NCI-H1417 treated with DMSO at 0.1 percent for 48 hours (cell line): ENCODE data around the gene B3GNT3.
"Not testable (repeated sequence)": the region's sequence is repeated elsewhere in the genome, so short reads cannot be mapped to it uniquely, and the experiment has no call there.

Experiments used
- DNase-seq: peaks from one replicate; lab custom pipeline; 2025; lab: John Stamatoyannopoulos, UW

Gene B3GNT3

DNA sequence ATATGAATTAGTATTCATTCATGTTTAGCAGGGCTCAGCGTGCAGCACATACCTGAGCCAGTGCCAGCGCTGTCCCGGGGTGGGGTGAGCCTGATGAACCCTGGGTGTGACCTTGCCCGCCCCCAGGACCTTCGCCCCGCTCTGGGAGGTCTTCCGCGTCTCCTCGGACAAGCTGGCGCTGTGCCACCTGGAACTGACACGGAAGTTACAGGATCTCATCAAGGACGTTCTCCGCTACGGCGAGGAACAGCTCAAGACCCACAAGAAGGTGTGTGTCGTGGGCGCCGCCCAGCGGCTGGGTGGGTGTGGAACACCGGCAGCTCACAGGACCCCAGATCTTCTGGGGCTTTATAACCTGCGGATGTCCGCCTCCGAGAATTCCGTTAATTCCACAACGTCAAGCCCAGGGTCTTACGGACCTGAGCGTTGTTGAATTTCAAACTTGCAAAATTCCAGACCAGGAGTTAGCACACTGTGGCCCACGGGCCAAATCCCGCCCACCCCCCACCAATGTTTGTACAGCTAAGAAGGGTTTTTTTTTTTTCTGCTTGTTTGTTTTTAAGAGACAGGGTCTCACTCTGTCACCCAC is 28.3 kb upstream of the B3GNT3 start:
- DNase-seq: no peak

DNA sequence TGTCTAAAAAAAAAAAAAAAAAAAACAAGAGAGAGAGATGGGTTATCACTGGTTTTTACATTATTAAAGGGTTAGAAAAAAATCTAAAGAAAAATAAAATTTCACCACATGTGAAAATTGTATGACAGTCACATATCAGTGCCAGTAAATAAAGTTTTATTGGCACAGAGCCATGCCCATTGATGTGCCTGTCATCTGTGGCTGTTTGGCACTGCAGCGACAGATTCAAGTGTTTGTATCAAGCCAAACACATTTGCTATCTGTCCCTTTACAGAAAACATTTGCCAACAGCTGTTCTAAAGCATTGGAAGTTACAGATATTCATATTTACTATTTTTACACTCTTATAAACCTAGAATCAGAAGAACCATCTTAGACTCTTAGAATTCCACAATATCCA is 27.4 kb upstream of the B3GNT3 start:
- DNase-seq: no peak

DNA sequence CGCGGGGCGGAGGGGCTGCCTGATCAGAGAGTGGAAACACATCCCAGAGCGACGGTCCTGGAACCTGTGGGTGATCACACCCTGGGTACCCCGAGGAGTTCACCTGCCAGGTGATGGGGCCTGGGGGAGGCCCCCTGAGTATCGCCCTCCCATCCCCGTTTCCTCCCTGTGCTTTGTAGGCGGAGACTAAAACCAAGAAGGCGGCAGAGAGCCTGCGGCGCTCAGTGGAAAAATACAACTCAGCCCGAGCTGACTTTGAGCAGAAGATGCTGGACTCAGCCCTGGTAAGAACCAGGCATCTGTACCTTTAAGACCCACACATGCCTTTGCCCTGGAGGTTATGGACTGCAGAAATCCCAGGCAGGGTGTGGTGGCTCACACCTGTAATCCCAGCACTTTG is 24.3 kb upstream of the B3GNT3 start:
- DNase-seq: no peak

DNA sequence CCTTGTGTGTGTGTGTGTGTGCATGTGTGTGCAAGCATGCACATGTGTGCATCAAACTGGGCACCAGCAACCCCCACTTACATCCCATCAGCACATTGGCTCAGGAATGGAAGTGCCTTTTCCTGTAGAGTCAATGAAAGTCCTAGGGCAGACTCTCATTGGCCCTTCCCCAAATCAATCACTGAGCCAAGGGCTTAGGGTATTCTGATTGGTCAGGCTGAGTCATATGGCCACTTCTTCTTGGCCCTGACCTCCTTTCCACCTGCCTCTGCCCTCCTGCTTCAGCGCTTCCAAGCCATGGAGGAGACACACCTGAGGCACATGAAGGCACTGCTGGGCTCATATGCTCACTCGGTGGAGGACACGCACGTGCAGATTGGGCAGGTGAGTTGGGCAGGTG is 22.8 kb upstream of the B3GNT3 start:
- DNase-seq: no peak

DNA sequence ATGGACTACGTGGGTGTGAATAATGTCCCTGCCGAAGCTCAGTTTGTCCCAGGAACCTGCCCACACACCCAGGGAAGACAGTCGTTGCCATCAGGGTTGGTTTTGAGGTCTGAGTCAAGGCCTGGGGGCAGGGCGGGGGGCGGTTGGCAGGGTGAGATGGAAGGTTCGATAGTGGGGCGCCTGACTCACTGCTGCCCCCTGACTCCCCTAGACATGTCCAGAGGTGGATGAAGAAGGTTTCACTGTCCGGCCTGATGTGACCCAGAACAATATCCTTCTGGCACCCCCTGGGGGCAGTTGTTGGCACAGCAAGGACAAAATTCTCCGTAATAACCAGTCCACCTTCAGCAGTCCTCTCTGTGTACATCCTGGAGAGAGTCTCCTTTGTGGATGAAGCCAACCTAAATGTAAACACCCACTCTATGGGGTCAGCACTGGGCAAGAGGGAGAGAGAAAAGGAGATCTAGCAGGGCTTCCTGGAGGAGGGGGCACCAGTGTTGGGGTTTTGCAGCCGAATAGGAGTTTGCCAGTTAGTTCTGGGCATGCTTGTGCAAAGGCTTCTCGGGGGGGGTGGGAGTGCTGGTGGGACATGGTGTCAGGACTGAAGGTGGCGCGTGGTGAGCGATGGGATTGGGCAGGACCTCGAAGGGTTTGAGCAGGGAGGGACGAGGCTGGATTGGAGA is 19.6 kb upstream of the B3GNT3 start:
- no peak for DNase-seq

DNA sequence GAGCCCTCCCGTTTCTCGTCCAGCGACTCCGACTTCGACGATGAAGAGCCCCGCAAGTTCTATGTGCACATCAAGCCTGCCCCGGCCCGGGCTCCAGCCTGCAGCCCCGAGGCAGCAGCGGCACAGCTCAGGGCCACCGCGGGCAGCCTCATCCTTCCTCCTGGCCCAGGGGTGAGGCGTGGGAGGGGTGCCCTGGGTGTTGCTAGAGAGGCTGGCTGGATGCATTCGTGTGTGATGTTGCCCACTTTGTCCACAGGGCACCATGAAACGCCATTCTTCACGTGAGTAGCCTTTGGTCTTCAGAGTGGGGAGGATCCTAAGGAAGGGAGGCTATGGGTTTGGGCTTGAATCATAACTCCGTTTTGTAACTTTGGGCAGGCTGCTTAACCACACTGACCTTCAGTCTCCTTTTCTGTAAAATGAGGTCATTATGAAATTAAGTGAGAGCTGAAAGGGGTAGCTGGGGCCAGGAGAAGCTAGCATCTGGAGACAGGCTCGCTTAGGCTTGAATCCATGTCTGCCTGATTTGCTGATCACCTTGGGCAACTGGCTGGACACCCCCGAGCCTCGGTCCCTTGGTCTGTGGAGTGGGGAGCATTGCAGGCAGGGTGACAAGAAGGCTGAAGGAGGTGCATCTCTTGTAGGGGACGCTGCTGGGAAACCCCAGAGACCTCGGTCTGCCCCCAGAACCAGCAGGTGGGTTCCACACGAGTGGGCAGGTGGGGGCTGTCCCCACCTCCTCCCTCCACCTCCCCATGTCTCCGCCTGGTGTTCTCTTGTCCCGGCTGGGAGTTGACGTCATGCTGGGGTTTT is 18.7 kb upstream of the B3GNT3 start:
- no peak for DNase-seq

DNA sequence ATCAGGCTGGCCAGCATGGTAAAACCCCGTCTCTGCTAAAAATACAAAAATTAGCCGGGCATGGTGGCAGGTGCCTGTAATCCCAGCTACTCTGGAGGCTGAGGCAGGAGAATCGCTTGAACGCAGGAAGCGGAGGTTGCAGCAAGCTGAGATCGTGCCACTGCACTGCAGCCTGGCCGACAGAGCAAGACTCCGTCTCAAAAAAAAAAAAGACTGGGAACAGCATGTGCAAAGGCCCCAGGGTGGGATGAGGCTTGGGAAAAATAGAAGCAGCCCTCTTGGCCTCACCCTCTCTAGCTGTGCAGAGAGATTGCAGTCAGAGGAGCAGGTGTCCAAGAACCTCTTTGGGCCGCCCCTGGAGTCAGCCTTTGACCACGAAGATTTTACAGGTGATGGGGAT is 17.1 kb upstream of the B3GNT3 start:
- not testable (repeated sequence) for DNase-seq

DNA sequence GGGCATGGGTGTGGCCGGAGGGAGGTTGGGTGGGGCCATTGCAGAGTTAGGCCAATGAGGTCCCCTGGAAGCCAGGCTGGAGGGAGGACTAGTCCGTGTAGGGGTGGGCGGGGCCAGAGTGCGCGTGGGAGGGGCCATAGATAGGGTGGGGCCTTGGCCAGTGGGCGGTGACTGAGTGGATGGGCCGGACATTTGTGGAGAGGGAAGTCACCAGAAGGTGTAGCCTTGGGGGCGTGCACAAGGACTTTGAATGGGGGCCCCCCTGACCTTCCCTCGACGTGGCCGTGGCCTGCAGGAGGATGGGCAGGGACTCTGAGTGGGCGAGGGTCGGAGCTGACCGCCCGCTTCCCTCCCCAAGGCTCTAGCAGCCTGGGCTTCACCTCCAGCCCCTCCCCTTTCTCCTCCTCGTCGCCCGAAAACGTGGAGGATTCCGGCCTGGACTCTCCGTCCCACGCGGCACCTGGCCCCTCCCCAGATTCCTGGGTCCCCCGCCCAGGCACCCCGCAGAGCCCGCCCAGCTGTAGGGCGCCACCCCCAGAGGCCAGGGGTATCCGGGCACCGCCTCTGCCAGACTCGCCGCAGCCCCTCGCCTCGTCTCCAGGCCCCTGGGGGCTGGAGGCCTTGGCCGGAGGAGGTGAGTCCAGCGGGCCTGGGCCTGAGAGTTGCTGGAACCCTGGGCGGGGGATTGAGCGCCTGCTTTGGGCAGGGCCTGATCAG is 16.5 kb upstream of the B3GNT3 start:
- DNase-seq: no peak

DNA sequence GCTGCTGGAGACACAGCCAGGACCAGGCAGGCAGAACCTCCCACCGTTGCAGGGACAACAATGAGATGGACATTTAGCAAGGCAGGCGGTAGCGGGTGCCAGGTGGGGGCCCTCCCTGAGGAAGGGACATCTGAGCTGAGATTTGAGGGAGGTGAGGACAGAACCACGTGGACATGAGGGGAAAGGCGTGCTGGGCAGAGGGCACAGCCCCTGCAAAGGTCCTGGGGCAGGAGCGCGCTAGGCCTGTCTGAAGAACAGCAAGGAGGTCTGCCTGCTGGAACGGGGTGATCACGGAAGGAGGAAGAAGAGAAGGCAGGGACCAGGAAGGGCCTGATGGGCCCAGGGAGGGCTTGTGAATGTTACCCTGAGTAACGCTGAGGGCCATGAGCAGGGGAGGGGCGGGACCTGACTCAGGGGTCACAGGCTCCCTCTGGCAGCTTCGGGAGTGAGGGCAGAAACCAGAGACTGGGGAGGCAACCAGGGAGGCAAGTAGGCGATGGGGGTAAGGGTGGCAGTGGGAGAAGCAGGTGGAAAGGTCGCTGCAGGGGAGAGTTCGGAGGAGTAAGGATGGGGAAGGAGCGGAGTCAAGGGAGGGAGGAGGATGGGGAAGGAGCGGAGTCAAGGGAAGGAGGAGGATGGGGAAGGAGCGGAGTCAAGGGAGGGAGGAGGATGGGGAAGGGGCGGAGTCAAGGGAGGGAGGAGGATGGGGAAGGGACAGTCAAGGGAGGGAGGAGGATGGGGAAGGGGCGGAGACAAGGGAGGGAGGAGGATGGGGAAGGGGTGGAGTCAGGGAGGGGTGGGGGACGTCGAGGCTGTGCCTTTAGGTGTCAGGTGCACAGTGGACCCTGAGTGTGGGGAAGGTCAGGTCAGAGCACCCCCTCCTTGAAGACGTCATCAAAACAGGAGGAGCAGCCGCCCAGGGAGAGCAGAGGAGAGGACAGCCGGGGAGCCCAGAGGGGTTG is 15.7 kb upstream of the B3GNT3 start:
- no peak for DNase-seq

DNA sequence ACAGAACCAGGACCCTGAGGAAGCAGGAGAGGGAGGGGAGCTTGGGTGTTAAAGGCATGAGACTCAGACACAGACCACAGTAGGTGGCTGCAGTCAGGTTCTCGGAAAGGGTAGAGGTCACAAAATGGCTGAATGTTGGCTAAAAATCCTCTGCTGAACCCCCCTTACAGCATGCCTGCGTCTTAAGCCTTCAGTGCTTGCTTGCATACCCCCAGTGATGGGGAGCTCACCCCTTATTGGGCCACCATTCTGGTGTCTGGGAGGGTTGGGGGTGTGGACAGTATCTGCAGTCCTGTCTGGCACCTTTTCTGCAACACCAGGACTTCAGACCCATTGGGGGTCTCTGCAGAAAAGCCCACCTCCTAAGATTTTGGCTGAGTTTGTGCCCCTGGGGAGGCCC is 14.2 kb upstream of the B3GNT3 start:
- no peak for DNase-seq

DNA sequence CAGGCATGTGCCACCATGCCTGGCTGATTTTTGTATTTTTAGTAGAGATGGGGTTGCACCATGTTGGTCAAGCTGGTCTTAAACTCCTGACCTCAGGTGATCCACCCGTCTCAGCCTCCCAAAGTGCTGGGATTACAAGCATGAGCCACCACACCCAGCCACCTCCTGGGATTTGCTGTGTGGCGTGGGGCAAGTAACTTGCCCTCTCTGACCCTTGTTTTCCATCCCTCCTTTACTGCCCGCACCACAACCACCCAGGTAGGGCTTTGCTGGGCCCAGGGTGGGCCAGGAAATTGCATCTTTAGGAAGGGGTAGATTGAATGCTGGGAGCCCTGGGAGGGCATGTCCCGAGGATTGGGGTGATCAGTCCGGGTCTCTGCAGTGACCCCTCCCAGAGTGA is 11.2 kb upstream of the B3GNT3 start:
- DNase-seq: not testable (repeated sequence)

DNA sequence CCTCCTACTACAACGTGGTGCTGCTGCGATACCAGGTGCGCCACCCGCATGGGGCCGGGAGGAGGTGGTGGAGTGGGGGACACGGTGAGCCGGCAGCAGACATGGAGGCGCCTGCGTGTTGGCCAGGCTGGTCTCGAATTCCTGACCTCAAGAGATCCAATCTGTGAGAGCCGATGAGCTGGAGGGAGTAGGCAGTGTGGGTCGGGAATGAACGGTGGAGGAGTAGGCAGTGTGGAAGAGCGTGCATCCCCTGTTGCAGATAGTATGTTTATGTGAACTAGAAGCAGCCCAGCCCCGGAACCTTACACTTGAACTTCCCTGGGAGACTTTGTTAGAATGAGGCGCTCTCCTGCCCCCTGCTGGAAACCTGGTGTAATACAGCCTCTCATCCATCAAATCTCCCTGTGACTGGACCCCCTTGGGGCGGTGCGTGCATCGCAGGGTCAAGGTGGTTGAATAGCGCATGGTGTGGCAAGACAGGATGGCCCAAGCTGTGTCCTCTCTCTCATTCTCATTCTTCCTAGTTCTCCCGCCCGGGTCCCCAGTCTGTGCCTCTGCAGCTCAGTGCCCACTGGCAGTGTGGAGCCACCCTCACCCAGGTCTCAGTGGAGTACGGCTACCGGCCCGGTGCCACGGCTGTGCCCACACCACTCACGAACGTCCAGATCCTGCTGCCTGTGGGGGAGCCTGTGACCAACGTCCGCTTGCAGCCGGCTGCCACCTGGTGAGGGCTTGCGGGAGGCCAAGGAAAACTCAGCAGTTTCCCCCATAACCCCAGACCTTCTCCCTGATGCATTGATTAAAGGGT is 10.5 kb upstream of the B3GNT3 start:
- DNase-seq: no peak

DNA sequence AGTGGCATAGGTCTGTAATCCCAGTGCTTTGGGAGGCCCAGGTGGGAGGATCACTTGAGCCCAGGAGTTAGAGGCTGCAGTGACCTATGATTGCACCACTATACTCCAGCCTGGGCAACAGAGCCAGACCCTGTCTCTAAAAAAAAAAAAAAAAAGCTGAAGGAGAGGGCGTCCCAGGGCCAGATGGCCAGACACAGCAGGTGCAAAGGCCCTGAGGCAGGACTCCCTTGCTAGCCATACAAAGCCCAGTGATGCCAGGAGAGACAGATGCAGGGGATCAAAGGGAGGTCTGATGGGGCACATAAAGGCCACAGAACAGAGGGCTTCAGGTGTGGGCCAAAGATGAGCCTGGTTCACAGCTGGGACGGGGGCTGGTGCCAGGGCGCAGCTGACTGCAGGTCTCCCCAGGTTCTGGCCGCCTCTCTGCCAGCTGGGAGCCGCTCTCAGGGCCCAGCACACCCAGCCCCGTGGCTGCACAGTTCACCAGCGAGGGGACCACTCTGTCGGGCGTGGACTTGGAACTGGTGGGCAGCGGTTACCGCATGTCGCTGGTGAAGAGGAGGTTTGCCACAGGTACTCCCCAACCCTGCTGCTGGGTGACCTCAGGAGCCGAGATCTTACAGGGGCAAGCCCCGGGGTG is 7.5 kb upstream of the B3GNT3 start:
- no peak for DNase-seq

DNA sequence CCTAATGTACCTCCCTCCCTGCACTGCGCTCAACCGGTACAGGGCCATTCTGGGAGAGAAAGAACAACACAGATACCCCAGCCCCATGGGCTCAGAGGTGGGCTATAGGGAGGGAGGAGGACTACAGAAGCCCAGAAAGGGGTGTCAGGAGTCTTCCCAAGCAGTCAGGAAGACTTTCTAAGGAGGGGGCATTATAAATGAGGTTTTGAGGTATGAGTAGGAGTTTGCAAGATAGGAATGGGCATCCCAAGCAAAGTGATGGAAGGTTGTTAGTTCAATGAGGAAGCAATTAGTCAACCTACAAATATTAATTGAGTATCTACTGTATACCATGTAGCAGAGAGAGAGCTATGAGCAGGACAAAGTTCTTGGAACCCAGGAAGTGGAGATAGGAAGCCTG is 6.3 kb upstream of the B3GNT3 start:
- no peak for DNase-seq

DNA sequence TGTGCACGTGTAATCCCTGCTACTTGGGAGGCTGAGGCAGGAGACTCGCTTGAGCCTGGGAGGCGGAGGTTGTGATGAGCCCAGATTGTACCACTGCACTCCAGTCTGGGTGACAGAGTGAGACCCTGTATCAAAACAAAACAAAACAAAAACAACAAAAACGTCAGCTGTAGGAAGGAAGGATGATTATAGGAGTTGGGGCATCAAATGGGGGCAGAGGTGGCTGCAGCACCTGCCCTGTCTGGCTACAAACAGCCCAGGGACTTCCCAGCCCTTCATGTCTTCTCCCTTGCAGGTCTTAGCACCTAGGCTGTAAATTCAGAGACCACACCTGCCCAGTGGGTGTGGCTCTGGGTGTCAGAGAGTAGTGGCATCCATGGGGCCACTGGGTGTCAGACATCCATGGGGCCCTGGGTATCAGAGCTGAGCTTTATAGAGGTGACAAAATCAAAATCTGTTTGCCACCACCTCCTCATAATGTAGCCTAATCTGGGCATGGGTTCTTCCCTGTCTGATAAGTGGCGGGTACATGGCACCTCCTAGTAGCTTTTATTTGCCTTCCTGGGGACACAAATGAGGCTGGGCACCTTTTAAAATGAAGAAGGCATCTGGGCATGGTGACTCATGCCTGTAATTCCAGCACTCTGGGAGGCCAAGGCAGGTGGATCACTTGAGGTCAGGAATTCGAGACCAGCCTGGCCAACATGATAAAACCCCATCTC is 4.7 kb upstream of the B3GNT3 start:
- no peak for DNase-seq

DNA sequence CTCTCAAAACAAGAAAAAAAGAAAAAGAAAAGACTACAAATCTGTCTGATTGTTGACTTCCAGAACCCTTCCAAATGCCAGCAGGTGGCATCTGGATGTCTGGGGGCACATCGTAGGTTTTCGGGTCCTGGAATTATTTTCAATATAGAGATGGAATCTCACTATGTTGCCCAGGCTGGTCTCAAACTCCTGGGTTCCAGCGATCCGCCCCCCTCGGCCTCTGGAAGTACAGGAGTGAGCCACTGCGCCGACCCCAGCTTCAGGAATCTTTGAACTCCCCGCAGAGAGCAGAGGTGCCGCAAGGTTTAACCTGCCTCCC is 567 bp upstream of the B3GNT3 start:
- DNase-seq: no peak

DNA sequence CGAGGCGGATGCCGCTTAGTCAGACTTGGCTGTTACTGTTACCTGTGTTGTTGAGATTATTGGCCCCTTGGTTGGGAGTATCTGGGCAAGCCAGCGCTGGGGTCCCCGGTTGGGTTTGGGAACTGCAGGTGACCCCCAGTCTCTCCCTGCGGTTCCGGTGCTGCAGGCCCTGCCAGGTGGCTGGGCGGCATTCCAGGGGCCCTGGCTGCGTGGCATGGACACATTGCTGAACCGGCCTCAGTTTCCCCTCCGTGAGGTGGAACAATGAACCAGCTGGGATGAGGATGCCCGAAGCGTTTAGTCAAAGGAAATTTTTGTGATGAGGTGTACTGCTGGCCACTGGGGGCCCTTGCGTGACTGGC is 538 bp downstream of the B3GNT3 start:
- no peak for DNase-seq

DNA sequence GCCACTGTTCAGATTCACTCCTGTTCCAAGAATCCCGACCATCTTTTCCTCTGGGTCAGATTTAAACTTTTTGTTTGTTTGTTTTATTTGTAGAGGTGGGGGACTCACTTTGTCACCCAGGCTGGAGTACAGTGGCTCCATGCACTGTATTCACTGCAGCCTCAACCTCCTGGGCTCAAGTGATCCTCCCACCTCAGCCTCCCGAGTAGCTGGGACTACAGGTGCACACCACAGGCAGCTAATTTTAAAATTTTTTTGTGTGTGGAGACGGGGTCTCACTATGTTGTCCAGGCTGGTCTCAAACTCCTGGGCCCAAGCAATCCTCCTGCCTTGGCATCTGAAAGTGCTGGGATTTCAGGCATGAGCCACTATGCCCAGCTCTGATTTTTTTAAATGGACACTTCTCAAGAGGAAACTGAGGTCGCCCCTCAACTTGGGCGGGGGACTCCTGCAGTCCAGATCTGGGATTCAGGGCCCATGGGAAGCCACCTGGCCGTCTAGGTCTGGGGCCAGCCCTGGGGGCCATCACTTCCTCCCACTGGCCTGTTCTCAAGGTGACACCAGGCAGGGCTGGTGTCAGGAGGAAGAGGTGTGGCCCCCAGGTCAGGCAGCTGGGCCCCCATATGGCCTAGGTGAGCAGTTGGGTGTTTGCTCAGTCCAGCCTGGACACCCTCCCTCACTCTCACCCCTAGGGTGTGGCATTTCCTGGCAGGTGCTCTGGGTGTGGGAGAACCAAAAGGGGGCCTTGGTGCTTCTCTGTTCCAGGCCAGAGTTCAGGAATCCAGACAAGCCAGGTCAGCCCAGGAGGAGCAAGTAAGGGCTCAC is 1.3 kb downstream of the B3GNT3 start:
- DNase-seq: no peak
